ENCODE results near the gene SMG6. TPM values are rescaled to one million over a fixed set of nuclear protein-coding genes. Genes with fewer than 3 reads are reported as not detected.

SMG6 gene
- total and polyA plus RNA-seq, 8 donors, result 17.0 to 102 (median 24.4) TPM

GRCh38 chr17:2087597-2088211 is 215.9 kb downstream of the SMG6 start:
- TF ChIP-seq CTCF (IDR thresholded peaks at IDR 0.05), result no peak
- peak in 1 of 3 donors; percentile 42 for TF ChIP-seq POLR2AphosphoS5 (IDR thresholded peaks at IDR 0.05)
- no peak for TF ChIP-seq POLR2A (IDR thresholded peaks at IDR 0.05)
- Histone ChIP-seq H3K27me3 (no peaks in the 10 kb centered on the region), H3K27ac (peak overlapping the region; percentile 64 to 92 (median 85)), H3K4me1 (peaks cover 68 to 90% (median 80%) of the 10 kb centered on the region in 4 donors), H3K36me3 (peaks cover 0 to 22% (median 3%) of the 10 kb centered on the region in 4 donors), H3K4me3 (no peak overlapping the region), H3K9me3 (no peaks in the 10 kb centered on the region)
- DNase-seq, result peak in 1 of 2 donors; percentile 75
- WGBS, 5 donors, result 56 to 69% (median 65%) methylated on average over 9 to 10 of the region's 10 CpGs
- intact Hi-C loops (cut with DNase I; ENCODE audit: low total_unique reads), result no loop called here

DNA sequence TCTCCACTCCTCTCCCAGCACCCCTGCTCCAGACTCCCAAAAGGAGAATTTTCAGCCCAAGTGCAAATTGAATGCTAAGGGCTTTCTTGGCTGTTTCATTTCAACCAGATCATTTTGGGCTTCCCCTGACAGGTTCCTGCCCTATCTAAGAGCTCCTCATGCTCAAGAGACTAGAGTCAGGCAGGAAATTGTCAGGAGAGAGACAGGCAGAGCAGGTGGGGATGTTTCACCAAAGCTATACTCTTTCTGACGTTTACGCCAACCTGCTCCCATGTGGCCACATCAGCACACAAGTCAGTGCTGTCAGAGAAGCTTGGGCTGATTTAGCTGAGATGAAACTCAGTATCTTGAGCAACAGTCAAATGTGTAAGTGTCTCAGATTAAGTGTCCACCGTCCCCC is 217.3 kb downstream of the SMG6 start:
- DNase-seq, result no peak
- peaks cover 66 to 86% (median 81%) of the 10 kb centered on the region in 4 donors for H3K4me1 ChIP-seq
- peaks cover 4 to 35% (median 15%) of the 10 kb centered on the region in 4 donors for H3K36me3 ChIP-seq
- WGBS, 5 donors, result 62 to 80% (median 74%) methylated on average over 3 of the region's 3 CpGs
- peak overlapping the region in 4 of 5 donors; percentile 82 to 92 (median 84) for H3K27ac ChIP-seq
- TF ChIP-seq EP300 (IDR thresholded peaks at IDR 0.05) (no peak), POLR2AphosphoS5 (IDR thresholded peaks at IDR 0.05) (no peak), CTCF (IDR thresholded peaks at IDR 0.05) (no peak), POLR2A (IDR thresholded peaks at IDR 0.05) (no peak)
- H3K9me3 ChIP-seq, result no peaks in the 10 kb centered on the region
- H3K27me3 ChIP-seq, result no peaks in the 10 kb centered on the region
- no peak overlapping the region for H3K4me3 ChIP-seq
- intact Hi-C loops (cut with DNase I; ENCODE audit: low total_unique reads), result no loop called here

DNA sequence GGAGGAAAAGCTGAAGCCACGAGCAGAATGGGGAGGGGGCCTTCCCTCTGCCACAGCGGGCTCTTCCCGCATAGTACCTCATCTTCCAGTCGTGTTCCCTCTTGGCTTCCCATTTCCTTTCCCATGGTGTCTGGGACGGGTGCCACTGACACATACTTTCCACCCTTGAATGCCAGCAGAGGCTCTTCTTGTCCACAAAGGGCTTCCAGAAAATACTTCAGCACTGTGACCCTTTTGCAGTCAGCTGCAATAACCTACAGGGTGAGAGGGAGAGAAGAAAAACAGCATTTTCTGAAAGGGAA is 218.0 kb downstream of the SMG6 start:
- peak overlapping the region; percentile 6 to 92 (median 82) for H3K27ac ChIP-seq
- peaks cover 11 to 42% (median 22%) of the 10 kb centered on the region in 4 donors for H3K36me3 ChIP-seq
- H3K27me3 ChIP-seq, result no peaks in the 10 kb centered on the region
- 43 to 67% (median 58%) methylated on average over 5 of the region's 5 CpGs for WGBS, 5 donors
- intact Hi-C loops (cut with DNase I; ENCODE audit: low total_unique reads), result no loop called here
- TF ChIP-seq POLR2A (IDR thresholded peaks at IDR 0.05) (no peak), EP300 (IDR thresholded peaks at IDR 0.05) (no peak), POLR2AphosphoS5 (IDR thresholded peaks at IDR 0.05) (peak in 2 of 3 donors; percentile 10 to 32), CTCF (IDR thresholded peaks at IDR 0.05) (no peak)
- peaks cover 65 to 79% (median 75%) of the 10 kb centered on the region in 4 donors for H3K4me1 ChIP-seq
- peak in 1 of 2 donors; percentile 73 for DNase-seq
- H3K9me3 ChIP-seq, result no peaks in the 10 kb centered on the region
- H3K4me3 ChIP-seq, result no peak overlapping the region

GRCh38 chr17:2084766-2085647 is 218.6 kb downstream of the SMG6 start:
- Histone ChIP-seq H3K27ac (peak overlapping the region; percentile 50 to 92 (median 82)), H3K4me3 (no peak overlapping the region), H3K9me3 (no peaks in the 10 kb centered on the region), H3K4me1 (peaks cover 59 to 73% (median 70%) of the 10 kb centered on the region in 4 donors), H3K36me3 (peaks cover 14 to 48% (median 28%) of the 10 kb centered on the region in 4 donors), H3K27me3 (no peaks in the 10 kb centered on the region)
- WGBS, 5 donors, result 53 to 61% (median 54%) methylated on average over 13 of the region's 13 CpGs
- peak in 1 of 2 donors; percentile 90 for DNase-seq
- TF ChIP-seq POLR2AphosphoS5 (IDR thresholded peaks at IDR 0.05) (peak in 2 of 3 donors; percentile 14 to 32), POLR2A (IDR thresholded peaks at IDR 0.05) (no peak)
- intact Hi-C loops (cut with DNase I; ENCODE audit: low total_unique reads), result no loop called here
